Liver (tissue), 9 donors: ENCODE data around the gene KLK2. TPM values are rescaled to one million over a fixed set of nuclear protein-coding genes. Genes with fewer than 3 reads are reported as not detected.

Experiments used
- DNase-seq: peaks from one replicate; pipeline ENCODE4 v3.0.0-alpha.2; 2017; ENCODE audit warnings: low spot score
- H3K27ac ChIP-seq, 2 donors: one replicate each; pipeline ENCODE4 v1.7.0; 2013; ENCODE audit warnings: inconsistent platforms in 2 of 2, low read length in 2 of 2, control low read depth in 1 of 2, low read depth in 1 of 2, mild to moderate bottlenecking in 1 of 2
- H3K27me3 ChIP-seq, 4 donors: one replicate each; pipeline versions ENCODE4 v1.6.1 to v1.7.0; 2013; ENCODE audit warnings: low read length in 3 of 4, inconsistent platforms in 1 of 4, mild to moderate bottlenecking in 1 of 4, moderate library complexity in 1 of 4; ENCODE audit not compliant: control insufficient read depth in 4 of 4, insufficient read depth in 4 of 4
- H3K36me3 ChIP-seq, 4 donors: one replicate each; pipeline versions ENCODE4 v1.6.1 to v1.7.0; 2013; ENCODE audit warnings: low read length in 3 of 4, mild to moderate bottlenecking in 3 of 4, low read depth in 1 of 4, moderate library complexity in 1 of 4; ENCODE audit not compliant: control insufficient read depth in 4 of 4, insufficient read depth in 3 of 4
- H3K4me1 ChIP-seq, 4 donors: one replicate each; pipeline versions ENCODE4 v1.6.1 to v1.7.0; 2013; ENCODE audit warnings: low read length in 3 of 4, mild to moderate bottlenecking in 3 of 4, moderate library complexity in 1 of 4; ENCODE audit not compliant: control insufficient read depth in 4 of 4, insufficient read depth in 4 of 4
- H3K4me3 ChIP-seq, 3 donors: one replicate each; pipeline versions ENCODE4 v1.6.1 to v1.7.0; 2013; ENCODE audit warnings: low read length in 3 of 3, control low read depth in 1 of 3, low read depth in 1 of 3, mild to moderate bottlenecking in 1 of 3
- H3K9ac ChIP-seq, 2 donors: one replicate each; pipeline ENCODE4 v1.7.0; 2013; ENCODE audit warnings: low read length in 2 of 2, mild to moderate bottlenecking in 2 of 2, moderate library complexity in 2 of 2, control low read depth in 1 of 2, low read depth in 1 of 2
- H3K9me3 ChIP-seq, 4 donors: one replicate each; pipeline versions ENCODE4 v1.6.1 to v1.7.0; 2013; ENCODE audit warnings: low read length in 3 of 4; ENCODE audit not compliant: control insufficient read depth in 4 of 4
- ATF3 ChIP-seq: IDR thresholded peaks from 2 replicates; pipeline ENCODE4 v1.6.1; 2016; ENCODE audit warnings: antibody characterized with exemption
- EGR1 ChIP-seq, 2 donors: IDR thresholded peaks; 2 replicates each; pipeline ENCODE4 v1.6.1; 2016 to 2018; ENCODE audit warnings: antibody characterized with exemption in 2 of 2, low read depth in 2 of 2
- FOXA1 ChIP-seq: IDR thresholded peaks from 2 replicates; pipeline ENCODE4 v1.6.1; 2016; ENCODE audit warnings: antibody characterized with exemption
- FOXA2 ChIP-seq: IDR thresholded peaks from 2 replicates; pipeline ENCODE4 v1.6.1; 2016; ENCODE audit warnings: antibody characterized with exemption
- GABPA ChIP-seq, 2 donors: IDR thresholded peaks in 1 of 2; conservative IDR thresholded peaks in 1 of 2; 2 replicates each; pipeline ENCODE4 v1.6.1; 2016; ENCODE audit warnings: antibody characterized with exemption in 2 of 2, mild to moderate bottlenecking in 1 of 2, moderate library complexity in 1 of 2
- HNF4A ChIP-seq, 2 donors: conservative IDR thresholded peaks; 2 replicates each; pipeline ENCODE4 v1.6.1; 2016; ENCODE audit warnings: antibody characterized with exemption in 2 of 2, mild to moderate bottlenecking in 2 of 2
- HNF4G ChIP-seq: IDR thresholded peaks from 2 replicates; pipeline ENCODE4 v1.6.1; 2016; ENCODE audit warnings: antibody characterized with exemption
- JUND ChIP-seq, 2 donors: IDR thresholded peaks; 2 replicates each; pipeline ENCODE4 v1.6.1; 2016; ENCODE audit warnings: antibody characterized with exemption in 2 of 2
- MAX ChIP-seq: IDR thresholded peaks from 2 replicates; pipeline ENCODE4 v1.6.1; 2016; ENCODE audit warnings: antibody characterized with exemption
- NR2F2 ChIP-seq: IDR thresholded peaks from 2 replicates; pipeline ENCODE4 v1.6.1; 2016; ENCODE audit warnings: antibody characterized with exemption
- RAD21 ChIP-seq, 2 donors: IDR thresholded peaks; 2 replicates each; pipeline ENCODE4 v1.6.1; 2016; ENCODE audit warnings: antibody characterized with exemption in 2 of 2, mild to moderate bottlenecking in 2 of 2
- REST ChIP-seq: IDR thresholded peaks from 2 replicates; pipeline ENCODE4 v1.6.1; 2016; ENCODE audit warnings: antibody characterized with exemption, mild to moderate bottlenecking
- RXRA ChIP-seq, 2 donors: IDR thresholded peaks; 2 replicates each; pipeline ENCODE4 v1.6.1; 2017 to 2018; ENCODE audit warnings: antibody characterized with exemption in 2 of 2, mild to moderate bottlenecking in 1 of 2
- SP1 ChIP-seq: IDR thresholded peaks from 2 replicates; pipeline ENCODE4 v1.6.1; 2018; ENCODE audit warnings: antibody characterized with exemption, mild to moderate bottlenecking
- TAF1 ChIP-seq: conservative IDR thresholded peaks from 2 replicates; pipeline ENCODE4 v1.6.1; 2016; ENCODE audit warnings: antibody characterized with exemption, mild to moderate bottlenecking
- YY1 ChIP-seq: IDR thresholded peaks from 2 replicates; pipeline ENCODE4 v1.6.1; 2016; ENCODE audit warnings: antibody characterized with exemption, mild to moderate bottlenecking
- WGBS: extraction: QIAGEN DNeasy Blood & Tissue Kit; methylation state at CpG from one replicate; pipeline ENCODE4 v1.1.7; 2013; 5-methylcytosine and 5-hydroxymethylcytosine counted together
- polyA plus RNA-seq, 2 donors: library from polyadenylated mRNA; stranded (reverse) in 1 of 2; unstranded in 1 of 2; fragments of 200-250 nt in 1 of 2; fragments of >200 nt in 1 of 2; fragmentation: Nextera tagmentation in 1 of 2; extraction: Ambion mirVana in 1 of 2; gene quantifications; one replicate each; pipeline versions ENCODE4 v1.2.1 to v1.2.3, GENCODE V29; 2013 to 2015
- total RNA-seq, 2 donors: library from RNA; depleted of rRNA; stranded (reverse); fragments of >200 nt; gene quantifications; one replicate each; pipeline ENCODE4 v1.2.3, GENCODE V29; 2014
- donor health status: healthy.
- donor health status: healthy.
- donor health status: healthy.
- donor health status: healthy.
- donor health status: healthy.

KLK2 gene
- not detected for total RNA-seq
- polyA plus RNA-seq, result not detected

GRCh38 chr19:50873056-50873455 is at the start of gene KLK2:
KLK2 (plus strand) TSS chr19:50873439; CDS start chr19:50873474, 35 bp downstream.
- peaks cover 0 to 13% (median 4%) of the 10 kb centered on the region in 4 donors for H3K27me3 ChIP-seq
- 62% methylated on average over 3 of the region's 3 CpGs for WGBS

GRCh38 chr19:50826492-50827240 is 46.6 kb upstream of the KLK2 start:
- Histone ChIP-seq H3K27ac (no peak overlapping the region), H3K27me3 (peaks cover 0 to 6% (median 2%) of the 10 kb centered on the region in 4 donors), H3K36me3 (no peaks in the 10 kb centered on the region), H3K4me1 (no peaks in the 10 kb centered on the region), H3K9ac (no peak overlapping the region), H3K9me3 (no peaks in the 10 kb centered on the region), H3K4me3 (no peak overlapping the region)
- no peak for DNase-seq
- 71% methylated on average over 43 of the region's 43 CpGs for WGBS
- TF ChIP-seq HNF4A (conservative IDR thresholded peaks at IDR 0.05), result no peak
- TF ChIP-seq EGR1 (IDR thresholded peaks at IDR 0.05; ENCODE audit: low read depth in 2 of 2), result no peak
- no peak for TF ChIP-seq ATF3
- TF ChIP-seq TAF1, result no peak
- TF ChIP-seq SP1, result no peak
- TF ChIP-seq JUND (IDR thresholded peaks at IDR 0.05), result no peak
- TF ChIP-seq HNF4G, result no peak
- no peak for TF ChIP-seq FOXA1
- TF ChIP-seq FOXA2, result no peak
- TF ChIP-seq REST, result no peak
- TF ChIP-seq MAX, result no peak
- TF ChIP-seq GABPA (IDR thresholded peaks at IDR 0.05 in 1 of 2, conservative IDR thresholded peaks at IDR 0.05 in 1 of 2), result no peak
- TF ChIP-seq RXRA (IDR thresholded peaks at IDR 0.05), result no peak
- no peak for TF ChIP-seq NR2F2

More at GRCh38 chr19:50873056-50873455, at the start of gene KLK2:
- Histone ChIP-seq H3K4me1 (no peaks in the 10 kb centered on the region), H3K4me3 (no peak within 1 kb of the TSS), H3K9ac (no peak within 1 kb of the TSS), H3K36me3 (no peaks in the 10 kb centered on the region), H3K27ac (no peak within 1 kb of the TSS), H3K9me3 (no peaks in the 10 kb centered on the region)
- DNase-seq, result no peak
- TF ChIP-seq REST (no peak), MAX (no peak), GABPA (IDR thresholded peaks at IDR 0.05 in 1 of 2, conservative IDR thresholded peaks at IDR 0.05 in 1 of 2) (no peak), YY1 (no peak), FOXA2 (no peak), ATF3 (no peak), NR2F2 (no peak), TAF1 (no peak), EGR1 (IDR thresholded peaks at IDR 0.05; ENCODE audit: low read depth in 2 of 2) (no peak), RAD21 (IDR thresholded peaks at IDR 0.05) (no peak), RXRA (IDR thresholded peaks at IDR 0.05) (no peak), HNF4G (no peak), FOXA1 (no peak)
